Lower leg skin (tissue), 3 donors: ENCODE measurements around the gene PRR11.

Experiments
- CTCF ChIP-seq, 3 donors: fragments of 450-650 bp; IDR thresholded peaks; one replicate each; pipeline ENCODE4 v1.5.1; 2016; ENCODE audit warnings: antibody characterized with exemption in 3 of 3, mild to moderate bottlenecking in 3 of 3, moderate library complexity in 2 of 3
- POLR2A ChIP-seq, 2 donors: fragments of 450-650 bp; IDR thresholded peaks; one replicate each; pipeline ENCODE4 v1.6.1; 2016 to 2017; ENCODE audit warnings: antibody characterized with exemption in 2 of 2, mild to moderate bottlenecking in 1 of 2, moderate library complexity in 1 of 2

GRCh38 chr17:59149841-59150511, 5.6 kb upstream of the PRR11 start:
- no peak for TF ChIP-seq CTCF (IDR thresholded peaks at IDR 0.05)
- TF ChIP-seq POLR2A (IDR thresholded peaks at IDR 0.05) = no peak
